ENCODE measurements around the gene PPP1R14C. TPM values are rescaled to one million over a fixed set of nuclear protein-coding genes. Genes with fewer than 3 reads are reported as not detected.

PPP1R14C gene
- polyA plus RNA-seq, 1 donor from 2014 or later = 14.0 TPM

DNA sequence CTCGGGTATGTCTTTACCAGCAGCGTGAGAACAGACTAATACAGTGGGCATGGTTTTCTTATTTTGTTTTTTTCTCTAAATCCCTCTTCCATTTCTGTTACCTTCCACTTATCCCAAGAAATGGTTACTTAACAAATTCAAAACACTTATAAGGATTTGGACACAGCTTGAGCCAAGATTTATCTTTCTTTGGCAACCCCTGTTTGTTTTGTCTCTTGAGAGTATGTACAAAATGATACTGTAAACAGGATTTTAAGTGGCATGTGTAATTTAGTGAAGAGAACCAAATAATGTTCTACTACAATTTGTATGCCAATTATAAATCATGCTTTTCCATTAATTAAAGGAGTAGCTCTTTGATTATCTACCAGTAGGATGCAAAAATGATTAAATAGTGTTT, 51.4 kb downstream of the PPP1R14C start:
- Histone ChIP-seq H4K20me1 (ENCODE audit: insufficient read depth) (no peaks in the 10 kb centered on the region), H3K9me3 (ENCODE audit: low read length) (no peaks in the 10 kb centered on the region), H3K27me3 (ENCODE audit: insufficient read depth, low read depth, low read length) (no peaks in the 10 kb centered on the region), H3K9me2 (ENCODE audit: insufficient read depth, low read length) (no peaks in the 10 kb centered on the region), H3K79me2 (replicated peaks; ENCODE audit: insufficient read depth, low read length) (no peaks in the 10 kb centered on the region), H3K4me3 (ENCODE audit: low read length) (no peak overlapping the region), H3K27ac (ENCODE audit: low read length) (no peak overlapping the region), H2AFZ (ENCODE audit: low read depth, low read length) (no peak overlapping the region), H3K36me3 (ENCODE audit: insufficient read depth, low read length) (no peaks in the 10 kb centered on the region), H3K9ac (ENCODE audit: low read length) (no peak overlapping the region), H3F3A (ENCODE audit: insufficient read depth, low read length, poor library complexity, severe bottlenecking) (no peaks in the 10 kb centered on the region), H3K4me2 (ENCODE audit: low read length) (no peak overlapping the region)
- TF ChIP-seq TAF1 (IDR thresholded peaks at IDR 0.05; ENCODE audit: low read depth) = no peak
- no peak for TF ChIP-seq RAD21 (conservative IDR thresholded peaks at IDR 0.05)
- no peak for TF ChIP-seq MXI1 (conservative IDR thresholded peaks at IDR 0.05; ENCODE audit: poor library complexity, severe bottlenecking)
- TF ChIP-seq SMC3 (conservative IDR thresholded peaks at IDR 0.05; ENCODE audit: poor library complexity) = no peak
- no peak for TF ChIP-seq EZH2 (IDR thresholded peaks at IDR 0.05; ENCODE audit: borderline replicate concordance, insufficient read depth, low read length, poor library complexity, severe bottlenecking)
- TF ChIP-seq, protein P1, sequence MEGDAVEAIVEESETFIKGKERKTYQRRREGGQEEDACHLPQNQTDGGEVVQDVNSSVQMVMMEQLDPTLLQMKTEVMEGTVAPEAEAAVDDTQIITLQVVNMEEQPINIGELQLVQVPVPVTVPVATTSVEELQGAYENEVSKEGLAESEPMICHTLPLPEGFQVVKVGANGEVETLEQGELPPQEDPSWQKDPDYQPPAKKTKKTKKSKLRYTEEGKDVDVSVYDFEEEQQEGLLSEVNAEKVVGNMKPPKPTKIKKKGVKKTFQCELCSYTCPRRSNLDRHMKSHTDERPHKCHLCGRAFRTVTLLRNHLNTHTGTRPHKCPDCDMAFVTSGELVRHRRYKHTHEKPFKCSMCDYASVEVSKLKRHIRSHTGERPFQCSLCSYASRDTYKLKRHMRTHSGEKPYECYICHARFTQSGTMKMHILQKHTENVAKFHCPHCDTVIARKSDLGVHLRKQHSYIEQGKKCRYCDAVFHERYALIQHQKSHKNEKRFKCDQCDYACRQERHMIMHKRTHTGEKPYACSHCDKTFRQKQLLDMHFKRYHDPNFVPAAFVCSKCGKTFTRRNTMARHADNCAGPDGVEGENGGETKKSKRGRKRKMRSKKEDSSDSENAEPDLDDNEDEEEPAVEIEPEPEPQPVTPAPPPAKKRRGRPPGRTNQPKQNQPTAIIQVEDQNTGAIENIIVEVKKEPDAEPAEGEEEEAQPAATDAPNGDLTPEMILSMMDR (IDR thresholded peaks at IDR 0.05; ENCODE audit: poor library complexity, severe bottlenecking) = no peak
- TF ChIP-seq POLR2AphosphoS5 (IDR thresholded peaks at IDR 0.05) = no peak
- TF ChIP-seq, protein P2, sequence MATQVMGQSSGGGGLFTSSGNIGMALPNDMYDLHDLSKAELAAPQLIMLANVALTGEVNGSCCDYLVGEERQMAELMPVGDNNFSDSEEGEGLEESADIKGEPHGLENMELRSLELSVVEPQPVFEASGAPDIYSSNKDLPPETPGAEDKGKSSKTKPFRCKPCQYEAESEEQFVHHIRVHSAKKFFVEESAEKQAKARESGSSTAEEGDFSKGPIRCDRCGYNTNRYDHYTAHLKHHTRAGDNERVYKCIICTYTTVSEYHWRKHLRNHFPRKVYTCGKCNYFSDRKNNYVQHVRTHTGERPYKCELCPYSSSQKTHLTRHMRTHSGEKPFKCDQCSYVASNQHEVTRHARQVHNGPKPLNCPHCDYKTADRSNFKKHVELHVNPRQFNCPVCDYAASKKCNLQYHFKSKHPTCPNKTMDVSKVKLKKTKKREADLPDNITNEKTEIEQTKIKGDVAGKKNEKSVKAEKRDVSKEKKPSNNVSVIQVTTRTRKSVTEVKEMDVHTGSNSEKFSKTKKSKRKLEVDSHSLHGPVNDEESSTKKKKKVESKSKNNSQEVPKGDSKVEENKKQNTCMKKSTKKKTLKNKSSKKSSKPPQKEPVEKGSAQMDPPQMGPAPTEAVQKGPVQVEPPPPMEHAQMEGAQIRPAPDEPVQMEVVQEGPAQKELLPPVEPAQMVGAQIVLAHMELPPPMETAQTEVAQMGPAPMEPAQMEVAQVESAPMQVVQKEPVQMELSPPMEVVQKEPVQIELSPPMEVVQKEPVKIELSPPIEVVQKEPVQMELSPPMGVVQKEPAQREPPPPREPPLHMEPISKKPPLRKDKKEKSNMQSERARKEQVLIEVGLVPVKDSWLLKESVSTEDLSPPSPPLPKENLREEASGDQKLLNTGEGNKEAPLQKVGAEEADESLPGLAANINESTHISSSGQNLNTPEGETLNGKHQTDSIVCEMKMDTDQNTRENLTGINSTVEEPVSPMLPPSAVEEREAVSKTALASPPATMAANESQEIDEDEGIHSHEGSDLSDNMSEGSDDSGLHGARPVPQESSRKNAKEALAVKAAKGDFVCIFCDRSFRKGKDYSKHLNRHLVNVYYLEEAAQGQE (IDR thresholded peaks at IDR 0.05; ENCODE audit: borderline replicate concordance) = no peak
- no peak for TF ChIP-seq EP300 (conservative IDR thresholded peaks at IDR 0.05; ENCODE audit: poor library complexity, severe bottlenecking)

DNA sequence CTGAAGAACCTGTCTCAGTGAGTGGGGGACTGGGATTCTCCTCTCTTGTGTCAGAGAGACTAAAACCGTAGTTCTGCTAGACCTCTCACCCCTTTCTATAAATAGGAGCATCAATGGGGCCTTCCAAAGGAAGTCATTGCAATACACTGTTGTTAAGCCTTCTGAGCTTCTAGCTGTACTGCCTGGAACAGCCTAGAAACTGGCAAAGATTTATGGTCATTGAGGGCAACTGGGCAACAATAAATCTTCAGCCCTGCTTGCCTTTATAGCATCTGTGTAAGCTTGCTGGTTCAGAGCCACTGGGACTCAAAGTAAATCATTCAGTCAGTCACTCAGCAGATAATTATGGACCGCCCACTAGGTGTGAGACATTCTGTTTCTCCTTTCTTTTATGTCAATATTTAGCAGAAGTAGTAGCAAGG, 53.2 kb downstream of the PPP1R14C start:
- no peaks in the 10 kb centered on the region for H3K79me2 ChIP-seq (replicated peaks; ENCODE audit: insufficient read depth, low read length)
- no peak overlapping the region for H3K27ac ChIP-seq (ENCODE audit: low read length)
- no peaks in the 10 kb centered on the region for H3K9me2 ChIP-seq (ENCODE audit: insufficient read depth, low read length)
- no peaks in the 10 kb centered on the region for H3K36me3 ChIP-seq (ENCODE audit: insufficient read depth, low read length)
- H3K27me3 ChIP-seq (ENCODE audit: insufficient read depth, low read depth, low read length) = no peaks in the 10 kb centered on the region
- no peaks in the 10 kb centered on the region for H3F3A ChIP-seq (ENCODE audit: insufficient read depth, low read length, poor library complexity, severe bottlenecking)
- no peaks in the 10 kb centered on the region for H4K20me1 ChIP-seq (ENCODE audit: insufficient read depth)
- H3K9ac ChIP-seq (ENCODE audit: low read length) = no peak overlapping the region
- no peak overlapping the region for H3K4me2 ChIP-seq (ENCODE audit: low read length)
- H2AFZ ChIP-seq (ENCODE audit: low read depth, low read length) = no peak overlapping the region
- TF ChIP-seq TAF1 (IDR thresholded peaks at IDR 0.05; ENCODE audit: low read depth) = no peak
- no peak for TF ChIP-seq RAD21 (conservative IDR thresholded peaks at IDR 0.05)
- TF ChIP-seq POLR2AphosphoS5 (IDR thresholded peaks at IDR 0.05) = no peak
- no peak for TF ChIP-seq EP300 (conservative IDR thresholded peaks at IDR 0.05; ENCODE audit: poor library complexity, severe bottlenecking)
- TF ChIP-seq, protein P2 (IDR thresholded peaks at IDR 0.05; ENCODE audit: borderline replicate concordance) = no peak
- no peak for TF ChIP-seq MXI1 (conservative IDR thresholded peaks at IDR 0.05; ENCODE audit: poor library complexity, severe bottlenecking)
- TF ChIP-seq SMC3 (conservative IDR thresholded peaks at IDR 0.05; ENCODE audit: poor library complexity) = no peak
- H3K4me3 ChIP-seq (ENCODE audit: low read length) = no peak overlapping the region
- no peaks in the 10 kb centered on the region for H3K9me3 ChIP-seq (ENCODE audit: low read length)

All from neural cell (in vitro differentiated cells).